Ishikawa (cell line): ENCODE data around the gene CDC40.

Experiments
- FOXM1 ChIP-seq: IDR thresholded peaks from 2 replicates; pipeline ENCODE4 v1.6.1; 2012; ENCODE audit warnings: low read depth, borderline replicate concordance
- NFIC ChIP-seq: IDR thresholded peaks from 2 replicates; pipeline ENCODE4 v1.6.1; 2012
- TF ChIP-seq, protein P1 (sequence below): IDR thresholded peaks from 2 replicates; pipeline ENCODE4 v1.6.1; 2012

Gene CDC40

DNA sequence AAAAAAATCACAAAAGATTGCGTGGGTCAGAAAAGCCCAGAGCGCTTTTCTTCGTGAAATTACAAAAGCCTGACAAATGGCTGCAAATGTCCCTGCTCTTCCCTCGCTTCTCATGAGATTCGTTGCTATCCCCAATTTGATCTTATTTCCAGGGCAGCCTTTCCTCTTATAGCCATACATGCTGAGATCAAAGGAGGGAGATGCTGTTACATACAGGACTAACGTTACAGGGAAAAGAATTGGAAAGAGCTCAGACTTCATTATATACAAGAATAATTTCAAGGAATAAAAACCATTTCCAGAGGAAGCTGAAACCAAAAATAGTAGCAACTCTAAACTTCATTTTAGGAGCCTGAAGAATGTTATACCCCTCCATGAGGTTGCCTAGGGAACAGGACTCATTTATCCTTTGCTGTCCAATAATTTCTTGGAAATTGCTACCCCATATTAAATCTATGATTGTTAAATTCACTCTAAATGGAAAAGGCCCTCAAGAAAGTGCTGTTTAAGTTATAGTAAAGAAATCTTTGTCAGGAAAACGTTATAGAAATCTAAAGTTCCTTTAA is 97.0 kb downstream of the CDC40 start:
- TF ChIP-seq, protein P1, sequence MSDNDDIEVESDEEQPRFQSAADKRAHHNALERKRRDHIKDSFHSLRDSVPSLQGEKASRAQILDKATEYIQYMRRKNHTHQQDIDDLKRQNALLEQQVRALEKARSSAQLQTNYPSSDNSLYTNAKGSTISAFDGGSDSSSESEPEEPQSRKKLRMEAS: no peak
- no peak for TF ChIP-seq FOXM1
- TF ChIP-seq NFIC: no peak
